Muscle layer of colon (tissue), 2 donors: ENCODE results near the gene SALL1.

Experiments used
- H3K27ac ChIP-seq: one replicate; pipeline ENCODE4 v1.7.0; 2013; ENCODE audit warnings: low read depth, mild to moderate bottlenecking, low read length, moderate library complexity
- H3K27me3 ChIP-seq, 2 donors: one replicate each; pipeline ENCODE4 v1.7.0; 2013; ENCODE audit warnings: low read length in 2 of 2, mild to moderate bottlenecking in 2 of 2; ENCODE audit not compliant: insufficient read depth in 2 of 2, control insufficient read depth in 1 of 2
- H3K36me3 ChIP-seq: one replicate; pipeline ENCODE4 v1.7.0; 2013; ENCODE audit warnings: mild to moderate bottlenecking, low read length; ENCODE audit not compliant: insufficient read depth
- H3K4me1 ChIP-seq: one replicate; pipeline ENCODE4 v1.7.0; 2013; ENCODE audit warnings: mild to moderate bottlenecking, low read length; ENCODE audit not compliant: insufficient read depth
- H3K4me3 ChIP-seq, 2 donors: one replicate each; pipeline ENCODE4 v1.7.0; 2013; ENCODE audit warnings: low read length in 2 of 2, low read depth in 1 of 2, mild to moderate bottlenecking in 1 of 2, moderate library complexity in 1 of 2
- H3K9ac ChIP-seq: one replicate; pipeline ENCODE4 v1.7.0; 2013; ENCODE audit warnings: low read length
- H3K9me3 ChIP-seq: one replicate; pipeline ENCODE4 v1.7.0; 2013; ENCODE audit warnings: mild to moderate bottlenecking, low read length
- donor health status: abdominal sarcoma.
- donor health status: Adenocarcinoma of cecum.

Gene SALL1

DNA sequence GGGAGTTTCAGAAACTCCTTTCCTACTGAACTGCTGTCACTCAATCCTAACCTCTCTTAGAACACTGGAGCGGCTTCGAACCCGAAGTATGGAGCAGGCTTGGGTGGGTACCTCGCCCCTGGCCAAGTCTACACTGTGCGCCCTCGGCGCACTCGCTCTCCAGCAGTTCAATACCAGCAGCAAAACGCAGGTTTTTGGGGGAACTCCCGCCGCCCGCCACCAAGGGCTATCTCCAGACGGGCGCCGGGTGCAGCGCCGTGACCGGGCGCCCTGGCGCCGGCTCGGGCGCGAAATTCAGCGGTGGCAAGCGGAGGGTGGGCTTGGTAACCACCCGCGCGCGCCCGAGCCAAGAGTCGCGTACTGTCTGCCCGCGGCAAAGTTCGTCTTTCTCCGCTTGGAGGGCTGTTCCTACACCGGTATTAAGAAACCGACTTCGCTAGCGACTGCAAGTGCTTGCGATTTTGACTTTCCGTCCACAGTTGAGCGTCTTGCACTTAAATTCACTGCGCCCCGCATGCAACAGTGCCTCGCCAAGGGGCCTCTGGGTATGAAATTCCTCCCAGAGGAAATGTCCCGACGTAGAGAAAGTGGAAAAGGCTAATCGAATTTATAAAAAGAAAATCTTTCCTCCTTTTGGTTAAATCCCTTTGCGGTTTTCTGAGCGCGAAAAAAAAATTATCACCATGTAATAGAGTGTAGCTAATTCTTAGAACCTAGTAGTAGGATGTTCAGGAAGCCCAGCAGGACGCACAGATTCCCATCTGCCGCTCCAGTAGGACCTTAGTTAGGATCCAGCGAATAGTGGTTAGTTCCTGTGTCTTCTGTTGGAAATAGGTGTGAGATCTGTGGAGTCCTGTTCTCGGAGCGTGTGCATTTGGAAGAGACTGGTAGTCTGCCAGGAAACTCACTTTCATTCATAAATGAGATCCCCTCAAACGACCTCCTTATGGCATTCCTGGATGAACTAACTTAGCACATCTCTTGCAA lies 5.0 kb upstream of the SALL1 start:
- H3K36me3 ChIP-seq, result no peaks in the 10 kb centered on the region
- H3K27ac ChIP-seq, result no peak overlapping the region
- no peak overlapping the region for H3K9ac ChIP-seq
- peaks cover 44 to 52% of the 10 kb centered on the region in 2 donors for H3K27me3 ChIP-seq
- no peaks in the 10 kb centered on the region for H3K9me3 ChIP-seq
- H3K4me3 ChIP-seq, result no peak overlapping the region
- H3K4me1 ChIP-seq, result peaks cover 7% of the 10 kb centered on the region

DNA sequence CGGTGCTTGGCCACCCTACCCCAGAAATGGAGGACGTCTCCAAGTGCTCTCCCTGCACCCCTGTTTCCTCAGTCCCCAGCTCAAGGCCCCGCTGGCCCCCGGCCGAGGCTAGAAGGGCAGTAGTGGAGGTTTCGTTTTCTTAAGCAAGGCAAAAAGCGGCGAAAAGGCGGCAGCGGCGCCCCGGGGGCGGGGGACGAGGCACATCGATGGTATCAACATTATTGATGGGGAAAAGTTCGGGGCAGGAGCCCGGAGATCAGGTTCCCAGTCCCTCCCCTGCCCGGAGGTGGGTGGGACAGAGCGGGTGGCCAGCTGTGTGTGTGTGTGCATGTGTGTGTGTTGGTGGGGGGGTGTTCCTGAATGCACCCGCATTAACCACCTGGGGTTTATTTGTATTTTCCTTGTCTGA lies 4.1 kb upstream of the SALL1 start:
- Histone ChIP-seq H3K27ac (no peak overlapping the region), H3K4me1 (peaks cover 10% of the 10 kb centered on the region), H3K9ac (no peak overlapping the region), H3K27me3 (peaks cover 50 to 62% of the 10 kb centered on the region in 2 donors), H3K9me3 (no peaks in the 10 kb centered on the region), H3K36me3 (no peaks in the 10 kb centered on the region), H3K4me3 (no peak overlapping the region)

DNA sequence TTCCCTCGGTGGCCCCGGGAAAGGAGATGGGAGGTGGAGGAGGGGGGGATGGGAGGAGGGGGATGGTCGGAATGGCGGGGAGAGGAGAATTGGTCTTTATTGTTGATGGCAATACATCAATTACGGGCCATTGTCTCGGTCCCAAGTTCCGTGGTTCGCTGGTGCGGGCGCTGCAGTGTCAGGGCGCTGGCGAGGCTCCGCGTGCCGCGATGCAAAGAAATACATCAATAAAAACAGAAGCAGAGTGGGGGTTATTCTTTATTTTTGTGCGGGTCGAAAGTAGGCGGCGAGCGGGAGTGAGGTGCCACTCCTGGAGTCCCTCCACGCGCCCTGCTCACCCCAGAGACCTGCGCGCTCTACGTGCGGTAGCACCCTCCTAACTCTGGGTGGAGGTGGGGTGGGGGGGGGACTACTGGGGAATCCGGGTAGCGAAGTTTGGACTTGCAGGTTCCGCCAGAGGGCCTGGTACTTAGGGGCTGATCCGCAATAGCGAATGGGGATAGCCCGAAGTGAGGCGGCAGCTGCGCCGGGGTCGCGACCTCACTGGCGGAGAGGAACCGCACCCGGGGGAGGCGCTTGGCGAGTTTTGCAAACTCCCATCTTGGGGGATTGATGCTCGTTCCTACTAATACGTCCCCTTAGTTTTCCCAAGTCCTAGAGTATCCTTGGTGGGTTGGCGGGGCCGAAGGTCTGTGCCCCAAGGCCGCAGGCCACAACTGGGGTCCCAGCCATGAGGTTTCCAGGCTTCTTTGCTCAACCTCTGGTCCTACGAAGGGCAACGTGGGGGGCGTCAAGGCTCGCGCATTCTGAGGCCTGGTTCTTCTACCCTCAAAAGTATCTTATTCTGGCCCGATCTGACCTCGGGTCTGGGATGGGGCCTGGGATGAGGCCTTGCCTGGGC lies 3.5 kb upstream of the SALL1 start:
- Histone ChIP-seq H3K4me3 (no peak overlapping the region), H3K27me3 (peaks cover 56 to 68% of the 10 kb centered on the region in 2 donors), H3K9ac (no peak overlapping the region)

GRCh38 chr16:51153577-51154031 lies 2.5 kb upstream of the SALL1 start:
- H3K4me3 ChIP-seq, result no peak overlapping the region
- H3K9me3 ChIP-seq, result no peaks in the 10 kb centered on the region
- peaks cover 10% of the 10 kb centered on the region for H3K4me1 ChIP-seq
- H3K27me3 ChIP-seq, result peaks cover 56 to 77% of the 10 kb centered on the region in 2 donors
- no peak overlapping the region for H3K27ac ChIP-seq
- H3K36me3 ChIP-seq, result no peaks in the 10 kb centered on the region
- H3K9ac ChIP-seq, result no peak overlapping the region

More for the DNA sequence above, 3.5 kb upstream of the SALL1 start:
- Histone ChIP-seq H3K4me1 (peaks cover 10% of the 10 kb centered on the region), H3K36me3 (no peaks in the 10 kb centered on the region), H3K27ac (no peak overlapping the region), H3K9me3 (no peaks in the 10 kb centered on the region)

DNA sequence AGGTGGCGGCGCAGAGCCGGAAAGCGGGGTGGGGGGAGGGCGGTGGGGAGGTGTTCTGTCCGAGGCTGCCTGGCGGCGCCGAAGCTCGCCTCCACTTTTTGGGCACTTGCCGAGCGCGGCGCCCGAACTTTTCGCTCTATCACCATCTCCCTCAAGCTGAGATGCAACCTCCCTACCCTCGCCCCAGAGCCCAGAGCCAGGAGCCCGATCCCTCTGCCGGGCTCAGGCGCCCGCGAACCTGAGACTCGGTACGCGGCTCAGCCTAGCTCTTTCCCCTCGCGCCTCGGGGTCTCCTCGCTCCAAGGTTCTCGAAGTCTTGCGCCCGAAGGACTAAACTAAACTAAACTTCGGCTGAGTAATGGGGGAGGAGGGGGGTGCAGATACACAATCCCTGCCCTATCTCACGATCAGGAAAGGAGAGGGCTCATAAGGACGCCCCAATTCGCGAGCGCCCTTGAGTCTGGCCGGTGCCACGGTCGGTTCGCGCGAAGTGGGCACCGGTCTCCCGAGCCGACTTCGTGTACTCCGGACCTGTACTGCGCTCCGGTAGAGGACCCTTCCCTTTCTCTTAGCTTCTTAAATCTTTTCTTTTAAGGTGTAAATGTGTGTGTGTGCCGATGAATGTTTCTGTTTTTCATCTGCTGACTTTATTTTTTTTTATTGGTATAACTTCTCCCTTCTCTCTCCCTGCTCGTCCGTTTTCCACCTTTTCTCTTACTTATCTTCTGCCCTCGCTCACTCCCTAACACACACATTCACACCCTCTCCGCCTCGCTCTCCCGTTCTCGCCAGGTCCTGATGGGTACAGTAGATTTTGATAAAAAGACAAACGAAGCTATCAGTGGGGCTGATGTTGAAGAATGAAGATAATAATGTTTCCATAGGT lies 1.9 kb upstream of the SALL1 start:
- Histone ChIP-seq H3K36me3 (no peaks in the 10 kb centered on the region), H3K4me3 (no peak overlapping the region), H3K27ac (no peak overlapping the region), H3K27me3 (peaks cover 56 to 78% of the 10 kb centered on the region in 2 donors), H3K9me3 (no peaks in the 10 kb centered on the region), H3K9ac (no peak overlapping the region), H3K4me1 (peaks cover 10% of the 10 kb centered on the region)

DNA sequence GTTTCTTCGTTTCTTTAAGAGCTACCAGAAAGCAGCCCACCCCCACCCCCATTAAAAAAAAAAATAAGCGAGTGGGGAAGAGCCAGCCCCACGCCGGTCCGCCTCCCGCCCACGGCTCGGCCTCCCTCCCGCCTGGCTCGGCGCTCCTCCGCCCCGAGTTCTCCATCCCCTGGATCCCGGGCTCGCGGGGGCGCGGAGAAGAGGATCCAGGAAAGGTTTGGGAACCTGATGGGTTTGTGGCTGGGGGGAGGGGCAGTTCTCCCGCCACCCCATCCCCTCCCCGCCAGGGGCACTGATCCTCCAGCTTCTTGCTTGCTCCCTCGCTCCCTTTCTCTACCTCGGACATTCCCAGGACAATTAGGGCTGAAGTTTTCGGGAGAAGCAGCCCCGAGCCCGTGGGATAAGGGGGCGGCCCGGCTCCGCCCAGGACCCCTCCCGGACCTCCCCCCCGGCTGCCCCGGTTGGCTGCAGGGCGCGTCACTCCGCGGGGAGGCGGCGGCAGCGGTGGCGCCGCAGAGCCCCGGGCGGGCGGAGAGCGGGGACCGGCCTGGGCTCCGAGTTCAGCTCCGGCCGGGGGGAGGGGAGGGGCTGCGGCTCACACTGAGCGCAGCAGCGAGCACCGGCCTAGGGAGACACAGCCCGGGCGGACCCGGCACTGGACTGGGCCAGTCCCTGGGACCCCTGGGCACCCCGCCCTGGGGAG lies 1.0 kb upstream of the SALL1 start:
- Histone ChIP-seq H3K9me3 (no peaks in the 10 kb centered on the region), H3K4me1 (peaks cover 10% of the 10 kb centered on the region), H3K27ac (no peak overlapping the region), H3K36me3 (no peaks in the 10 kb centered on the region), H3K9ac (no peak overlapping the region), H3K4me3 (peak overlapping the region in 1 of 2 donors; percentile 65), H3K27me3 (peaks cover 54 to 78% of the 10 kb centered on the region in 2 donors)

DNA sequence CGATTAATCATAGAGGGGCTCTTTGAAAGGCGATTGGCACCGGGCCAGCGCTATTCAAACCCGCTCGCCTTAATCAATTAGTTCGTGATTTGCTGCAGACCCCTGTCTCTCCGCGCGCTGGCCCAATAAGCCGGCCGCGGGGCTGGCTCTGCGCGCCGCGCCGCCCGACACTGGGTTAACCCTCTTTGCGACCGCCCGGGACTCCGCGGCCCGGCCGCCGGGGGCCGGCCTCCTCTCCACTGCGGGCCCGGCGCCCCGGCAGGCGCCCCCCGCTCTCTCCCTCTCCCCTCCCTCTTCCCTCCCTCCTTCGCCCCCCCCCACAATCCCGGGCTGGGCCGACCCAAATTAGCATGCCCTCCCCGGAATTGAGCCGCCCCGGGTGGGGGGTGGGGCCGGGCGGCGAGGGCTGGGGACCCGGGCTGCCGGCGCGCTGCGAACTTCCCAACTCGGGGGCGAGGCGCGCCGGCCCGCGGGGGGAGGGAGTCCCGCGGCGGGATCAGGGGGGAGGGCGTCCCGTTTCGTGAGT lies 428 bp upstream of the SALL1 start:
- Histone ChIP-seq H3K9ac (no peak overlapping the region), H3K27me3 (peaks cover 48 to 78% of the 10 kb centered on the region in 2 donors), H3K4me3 (peak overlapping the region in 1 of 2 donors; percentile 65), H3K9me3 (no peaks in the 10 kb centered on the region), H3K4me1 (peaks cover 10% of the 10 kb centered on the region), H3K36me3 (no peaks in the 10 kb centered on the region), H3K27ac (no peak overlapping the region)

DNA sequence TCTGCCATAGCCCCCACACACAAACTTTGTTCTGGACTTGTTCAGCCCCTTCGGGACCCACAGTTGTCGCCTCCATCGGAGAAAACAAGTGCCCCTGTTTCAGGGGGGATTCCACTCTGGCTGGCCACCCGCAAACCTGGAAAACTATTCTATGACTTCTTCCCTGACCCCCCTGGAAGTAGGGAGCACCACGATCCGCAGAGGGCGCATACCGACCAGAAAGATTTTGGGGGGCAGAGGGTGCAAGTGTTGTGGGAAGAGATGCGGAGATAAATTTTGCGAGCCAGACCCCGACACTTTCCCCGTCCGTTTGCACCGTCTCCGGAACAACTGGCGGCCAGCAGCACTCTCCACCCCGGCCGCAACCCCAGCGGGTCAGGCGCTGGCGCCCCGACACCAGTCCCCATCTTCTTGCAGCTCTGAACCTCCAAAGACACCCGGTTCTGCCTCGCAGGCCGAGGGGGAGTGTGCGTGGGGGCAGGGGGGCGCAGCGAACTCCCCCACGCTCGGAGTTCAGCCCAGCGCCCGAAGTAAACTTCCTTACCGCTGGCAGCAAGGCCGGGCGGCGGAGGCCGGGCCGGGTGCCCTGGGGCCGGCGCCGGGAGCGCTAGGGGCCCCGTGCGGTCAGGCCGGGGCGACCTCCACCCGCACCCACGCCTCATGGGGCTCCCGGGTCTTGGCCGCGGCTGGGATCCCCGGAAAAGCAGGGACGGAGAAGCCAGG lies 744 bp downstream of the SALL1 start:
- Histone ChIP-seq H3K27ac (no peak overlapping the region), H3K36me3 (no peaks in the 10 kb centered on the region), H3K9ac (no peak overlapping the region), H3K4me3 (peak overlapping the region; percentile 17 to 27), H3K9me3 (no peaks in the 10 kb centered on the region), H3K27me3 (peaks cover 41 to 67% of the 10 kb centered on the region in 2 donors), H3K4me1 (peaks cover 10% of the 10 kb centered on the region)

DNA sequence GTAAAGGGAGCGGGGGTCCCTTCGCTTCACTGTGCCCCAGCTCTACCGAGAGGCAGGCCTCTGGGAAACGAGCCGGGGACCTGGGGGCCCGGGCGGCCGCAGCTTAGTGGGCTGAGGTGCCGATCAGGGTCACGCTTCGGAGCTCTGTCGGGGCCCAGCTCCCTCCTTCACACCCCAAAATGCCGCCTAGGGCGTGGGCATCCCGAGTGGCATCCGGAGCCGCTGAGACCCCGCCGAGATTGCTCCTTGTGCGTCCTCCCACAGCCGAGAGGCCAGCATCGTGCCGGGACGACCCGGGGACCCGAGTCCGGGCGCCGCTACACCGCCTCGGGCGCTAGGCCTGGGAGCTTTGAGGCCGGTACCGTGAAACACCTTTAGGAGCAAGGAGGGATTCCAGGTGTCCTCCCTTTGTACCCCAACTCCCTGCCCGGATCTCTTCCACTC lies 1.3 kb downstream of the SALL1 start:
- Histone ChIP-seq H3K9ac (no peak overlapping the region), H3K27me3 (peaks cover 35 to 61% of the 10 kb centered on the region in 2 donors), H3K27ac (no peak overlapping the region), H3K9me3 (no peaks in the 10 kb centered on the region), H3K4me3 (no peak overlapping the region), H3K4me1 (peaks cover 6% of the 10 kb centered on the region), H3K36me3 (no peaks in the 10 kb centered on the region)
